HG02885 (cell line): ENCODE data around the gene CCDC116.
"Not testable (repeated sequence)": the region's sequence is repeated elsewhere in the genome, so short reads cannot be mapped to it uniquely, and the experiment has no call there.

ENCODE experiments used
- ATAC-seq: cut with Tn5 transposase; IDR thresholded peaks from one replicate; pipeline ENCODE4 v1.9.1; 2021; ENCODE audit warnings: mild to moderate bottlenecking; ENCODE audit not compliant: unreplicated experiment, poor library complexity

The CCDC116 gene

GRCh38 chr22:21606775-21607174, 25.8 kb upstream of the CCDC116 start:
- ATAC-seq = no peak

DNA sequence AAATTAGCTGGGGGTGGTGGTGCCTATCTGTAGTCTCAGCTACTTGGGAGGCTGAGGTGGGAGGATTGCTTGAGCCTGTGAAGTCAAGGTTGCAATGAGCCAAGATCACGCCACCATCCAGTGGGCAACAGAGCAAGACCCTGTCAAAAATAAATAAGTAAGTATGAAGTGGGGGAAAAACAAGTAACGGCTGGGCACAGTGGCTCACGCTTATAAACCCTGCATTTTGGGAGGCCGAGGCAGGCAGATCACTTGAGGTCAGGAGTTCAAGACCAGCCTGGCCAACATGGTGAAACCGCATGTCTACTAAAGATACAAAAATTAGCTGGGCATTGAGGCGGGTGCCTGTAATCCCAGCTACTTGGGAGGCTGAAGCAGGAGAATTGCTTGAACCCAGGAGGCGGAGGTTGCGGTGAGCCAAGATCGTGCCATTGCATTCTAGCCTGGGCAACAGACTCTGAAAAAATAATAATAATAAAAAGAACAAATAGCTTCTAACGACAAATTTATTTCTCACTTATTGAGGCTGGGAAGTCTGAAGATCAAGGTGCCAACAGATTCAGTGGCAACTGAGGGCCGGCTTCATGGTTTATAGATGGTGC, 22.9 kb upstream of the CCDC116 start:
- not testable (repeated sequence) for ATAC-seq

- no peak for ATAC-seq
Observed at GRCh38 chr22:21611210-21611977, 21.2 kb upstream of the CCDC116 start.

DNA sequence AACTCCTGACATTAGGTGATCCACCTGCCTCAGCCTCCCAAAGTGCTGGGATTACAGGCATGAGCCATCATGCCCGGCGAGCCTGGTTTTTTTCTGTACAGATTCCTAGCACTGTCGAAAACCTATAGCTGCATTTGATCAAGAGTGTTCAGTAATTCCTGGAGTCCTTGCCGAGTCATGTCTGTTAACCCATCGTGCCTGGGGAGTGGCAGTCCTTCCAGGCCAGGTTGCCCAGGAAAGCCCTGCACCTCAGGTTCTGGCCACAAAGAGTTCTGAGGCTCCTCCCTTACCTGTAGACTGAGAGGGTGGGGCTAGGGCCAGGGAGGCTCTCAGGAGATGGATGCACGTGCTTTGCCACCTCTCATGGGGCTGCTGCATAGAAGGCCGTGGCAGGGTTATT, 19.7 kb upstream of the CCDC116 start:
- ATAC-seq = no peak

- no peak for ATAC-seq
Observed at GRCh38 chr22:21613553-21614233, 18.9 kb upstream of the CCDC116 start.

DNA sequence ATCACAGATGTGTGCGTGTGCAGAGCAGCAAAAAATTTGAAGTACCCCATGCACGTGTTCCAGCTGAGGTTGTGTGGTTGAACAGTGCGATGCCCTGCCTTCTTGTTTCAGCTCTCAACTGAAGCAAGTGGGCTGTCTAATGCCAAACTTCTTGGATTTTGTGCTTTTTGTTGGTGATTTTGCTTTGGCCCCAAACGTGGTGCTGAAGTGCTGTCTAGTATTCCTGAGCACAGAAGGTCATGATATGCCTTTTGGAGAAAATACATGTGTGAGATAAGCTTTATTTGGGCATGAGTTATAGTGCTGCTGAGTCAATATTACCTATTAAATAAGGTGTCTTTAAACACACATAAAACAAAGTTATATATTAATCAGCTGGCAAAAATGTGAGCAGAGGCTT, 16.8 kb upstream of the CCDC116 start:
- ATAC-seq = no peak

- not testable (repeated sequence) for ATAC-seq
Observed at GRCh38 chr22:21617337-21617736, 15.2 kb upstream of the CCDC116 start.

- no peak for ATAC-seq
Observed at GRCh38 chr22:21621025-21621424, 11.5 kb upstream of the CCDC116 start.

DNA sequence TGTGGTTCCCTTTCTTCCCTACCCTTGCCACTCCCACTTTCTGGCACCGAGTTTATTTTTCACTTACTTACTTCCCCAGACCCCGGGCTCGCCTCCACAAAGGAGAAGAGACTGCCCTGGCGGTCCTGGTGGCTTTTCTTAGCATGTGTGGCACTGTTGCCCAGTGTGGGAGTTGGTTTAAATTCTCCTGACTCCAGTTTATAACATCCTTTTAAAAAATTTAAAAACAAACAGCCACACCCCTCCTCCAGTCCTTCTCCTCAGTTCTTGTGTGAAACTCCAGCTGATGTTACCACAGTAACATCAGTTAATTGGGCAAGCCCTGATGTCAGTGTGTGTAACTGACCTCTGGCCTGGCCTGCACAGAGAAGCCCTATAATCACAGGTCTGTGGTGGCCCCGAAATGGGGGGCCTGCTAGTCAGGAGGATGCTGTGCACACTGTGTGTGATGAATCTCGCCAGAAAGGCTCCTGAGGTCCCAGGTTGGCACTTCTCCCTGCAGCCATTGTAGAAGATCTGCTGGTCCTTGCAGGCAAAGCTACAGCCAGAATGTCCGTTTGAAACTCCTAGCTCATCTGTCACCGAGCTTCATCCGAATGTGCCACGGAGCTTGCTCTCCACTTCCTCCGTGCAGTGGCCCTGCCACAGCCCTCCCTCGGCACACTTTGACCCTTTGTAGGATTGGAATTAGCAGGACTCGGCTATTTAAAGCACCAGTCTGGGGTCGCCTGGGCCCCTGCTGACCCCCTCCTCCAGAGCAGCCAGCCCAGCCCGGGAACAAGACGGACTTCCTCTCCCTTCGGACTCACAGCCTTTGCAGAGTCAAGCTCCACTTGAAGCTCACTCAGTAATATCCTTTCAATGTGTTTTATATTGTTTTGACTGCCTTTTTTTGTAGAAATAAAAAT, 10.3 kb upstream of the CCDC116 start:
- no peak for ATAC-seq

- ATAC-seq = no peak
Observed at GRCh38 chr22:21622919-21623647, 9.5 kb upstream of the CCDC116 start.

DNA sequence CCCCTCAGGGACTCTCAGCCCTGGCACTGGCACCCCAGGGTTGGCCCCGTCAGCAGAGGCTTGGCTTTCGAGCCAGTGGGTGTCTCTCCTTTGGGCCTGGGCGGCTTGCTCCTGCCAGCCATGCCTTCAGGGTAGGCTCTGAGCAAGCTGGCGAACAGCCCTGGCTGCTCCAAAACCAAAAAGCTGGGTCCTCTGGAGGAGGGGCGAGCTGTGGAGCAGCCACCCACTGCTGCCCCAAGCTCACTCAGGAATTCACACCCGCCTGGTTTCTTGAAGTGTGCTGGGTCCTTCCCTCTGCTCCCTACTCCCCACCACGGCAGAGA, 9.0 kb upstream of the CCDC116 start:
- no peak for ATAC-seq

DNA sequence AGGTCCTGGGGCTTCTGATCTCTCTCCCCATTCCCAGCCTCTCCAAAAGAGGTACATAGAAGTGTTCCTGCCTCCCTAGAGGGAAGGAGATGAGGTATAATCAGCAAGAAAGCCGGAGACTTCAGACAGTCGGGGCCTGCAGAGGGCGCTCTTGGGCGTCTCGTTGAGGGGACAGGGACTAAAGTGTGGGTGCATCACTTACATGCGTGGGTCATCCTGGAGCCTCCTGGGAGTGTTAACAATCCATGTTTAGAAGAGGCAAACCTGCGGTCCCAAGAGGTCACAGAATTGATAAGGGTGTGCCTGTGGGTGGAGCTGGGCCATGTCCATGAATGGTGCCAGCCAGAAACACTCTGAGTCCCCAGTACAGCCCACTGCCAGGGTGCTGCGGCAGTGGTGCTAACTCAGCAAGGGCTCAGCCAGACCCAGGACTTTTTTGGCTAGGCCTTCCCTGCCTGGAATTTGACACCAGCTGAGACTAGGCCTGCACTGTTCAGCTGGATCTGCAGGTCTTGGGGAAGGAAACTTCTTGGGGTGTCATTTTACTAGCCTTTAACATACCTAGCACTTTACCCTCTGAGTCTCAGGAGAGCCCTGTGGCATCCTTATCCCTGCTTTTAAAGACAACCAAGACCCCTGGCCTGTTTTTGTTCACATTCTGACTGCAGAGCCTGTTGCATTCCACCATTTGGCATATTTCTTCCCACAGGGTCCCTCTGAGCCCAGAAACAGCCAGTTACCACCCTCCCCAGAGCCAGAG, 8.3 kb upstream of the CCDC116 start:
- no peak for ATAC-seq

- no peak for ATAC-seq
Observed at GRCh38 chr22:21624880-21625791, 7.4 kb upstream of the CCDC116 start.

DNA sequence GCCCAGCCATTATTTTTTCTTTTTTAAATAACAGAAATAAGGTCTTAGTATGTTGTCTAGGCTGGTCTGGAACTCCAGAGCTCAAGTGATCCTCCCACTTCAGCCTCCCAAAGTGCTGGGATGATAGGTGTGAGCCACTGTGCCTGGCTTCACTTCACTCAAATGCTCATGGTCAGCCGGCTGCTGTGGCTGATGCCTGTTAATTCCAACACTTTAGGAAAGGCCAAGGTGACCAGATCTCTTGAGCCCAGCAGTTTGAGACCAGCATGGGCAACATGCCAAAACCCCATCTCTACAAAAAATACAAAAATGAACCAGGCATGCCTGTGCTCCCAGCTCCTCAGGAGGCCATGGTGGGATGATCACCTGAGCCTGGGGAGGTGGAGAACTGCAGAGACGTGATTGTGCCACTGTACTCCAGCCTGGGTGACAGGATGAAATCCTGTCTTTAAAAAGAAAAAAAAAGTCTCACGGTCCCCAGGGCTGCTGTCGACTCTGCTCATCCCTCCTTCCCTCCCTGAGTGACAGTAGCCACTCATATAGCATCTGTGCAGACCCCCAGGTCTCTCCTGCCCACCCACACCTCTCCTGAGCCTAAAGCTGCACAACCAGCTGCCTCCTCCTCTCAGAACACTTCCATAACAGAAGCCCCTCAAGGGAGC, 6.4 kb upstream of the CCDC116 start:
- no peak for ATAC-seq

- ATAC-seq = no peak
Observed at GRCh38 chr22:21626735-21627469, 5.7 kb upstream of the CCDC116 start.

GRCh38 chr22:21628386-21629254, 3.9 kb upstream of the CCDC116 start:
- ATAC-seq = peak; percentile 26
